Suprapubic skin (tissue), 4 donors: Measurements from ENCODE around the gene ROBO1.

Source experiments
- EP300 ChIP-seq: sonication (generic); formaldehyde crosslinking; IDR thresholded peaks from one replicate; pipeline ENCODE4 v1.6.1; 2017; ENCODE audit warnings: antibody characterized with exemption
- POLR2A ChIP-seq, 2 donors: fragments of 450-650 bp; IDR thresholded peaks; one replicate each; pipeline ENCODE4 v1.6.1; 2017; ENCODE audit warnings: antibody characterized with exemption in 2 of 2, mild to moderate bottlenecking in 2 of 2, moderate library complexity in 2 of 2
- POLR2AphosphoS5 ChIP-seq, 3 donors: sonication (generic); formaldehyde crosslinking; IDR thresholded peaks; one replicate each; pipeline ENCODE4 v1.6.1; 2017; ENCODE audit warnings: antibody characterized with exemption in 3 of 3
- TF ChIP-seq, protein P1 (sequence below), 2 donors: fragments of 200-600 bp in 1 of 2; fragments of 450-650 bp in 1 of 2; sonication (generic) in 1 of 2; IDR thresholded peaks; one replicate each; pipeline ENCODE4 v1.5.1; 2016 to 2019; ENCODE audit warnings: antibody characterized with exemption in 2 of 2, mild to moderate bottlenecking in 1 of 2, moderate library complexity in 1 of 2

DNA sequence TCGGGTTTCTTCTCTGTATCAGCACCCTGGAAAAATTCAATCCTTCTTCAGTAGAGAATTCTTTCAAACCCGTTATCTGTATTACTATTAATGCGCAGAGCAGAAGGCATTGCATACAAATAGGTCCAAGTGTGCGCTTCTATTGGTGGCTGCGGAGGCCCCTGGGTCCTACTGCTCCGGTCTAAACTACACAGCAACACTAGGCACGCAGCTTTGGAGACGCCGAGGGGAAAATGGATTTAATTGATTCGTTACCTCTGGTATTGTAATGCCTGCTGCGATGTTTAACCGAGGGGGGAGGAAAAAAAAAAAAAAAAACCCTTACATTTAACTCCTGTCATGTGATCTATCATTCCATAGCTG, at the start of gene ROBO1:
- TF ChIP-seq, protein P1, sequence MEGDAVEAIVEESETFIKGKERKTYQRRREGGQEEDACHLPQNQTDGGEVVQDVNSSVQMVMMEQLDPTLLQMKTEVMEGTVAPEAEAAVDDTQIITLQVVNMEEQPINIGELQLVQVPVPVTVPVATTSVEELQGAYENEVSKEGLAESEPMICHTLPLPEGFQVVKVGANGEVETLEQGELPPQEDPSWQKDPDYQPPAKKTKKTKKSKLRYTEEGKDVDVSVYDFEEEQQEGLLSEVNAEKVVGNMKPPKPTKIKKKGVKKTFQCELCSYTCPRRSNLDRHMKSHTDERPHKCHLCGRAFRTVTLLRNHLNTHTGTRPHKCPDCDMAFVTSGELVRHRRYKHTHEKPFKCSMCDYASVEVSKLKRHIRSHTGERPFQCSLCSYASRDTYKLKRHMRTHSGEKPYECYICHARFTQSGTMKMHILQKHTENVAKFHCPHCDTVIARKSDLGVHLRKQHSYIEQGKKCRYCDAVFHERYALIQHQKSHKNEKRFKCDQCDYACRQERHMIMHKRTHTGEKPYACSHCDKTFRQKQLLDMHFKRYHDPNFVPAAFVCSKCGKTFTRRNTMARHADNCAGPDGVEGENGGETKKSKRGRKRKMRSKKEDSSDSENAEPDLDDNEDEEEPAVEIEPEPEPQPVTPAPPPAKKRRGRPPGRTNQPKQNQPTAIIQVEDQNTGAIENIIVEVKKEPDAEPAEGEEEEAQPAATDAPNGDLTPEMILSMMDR (IDR thresholded peaks at IDR 0.05), result no peak
- TF ChIP-seq POLR2A (IDR thresholded peaks at IDR 0.05) (no peak), POLR2AphosphoS5 (IDR thresholded peaks at IDR 0.05) (no peak), EP300 (no peak)
